GM12891 (cell line): Measurements from ENCODE around the gene DLGAP1.

Source experiments
- POLR2A ChIP-seq: IDR thresholded peaks from 2 replicates; pipeline ENCODE4 v1.6.1; 2011; ENCODE audit warnings: low read depth, low read length, control low read depth
- POLR2AphosphoS5 ChIP-seq: IDR thresholded peaks from 2 replicates; pipeline ENCODE4 v1.6.1; 2011; ENCODE audit warnings: low read depth, low read length, control low read depth
- SPI1 ChIP-seq: IDR thresholded peaks from 2 replicates; pipeline ENCODE4 v1.6.1; 2011; ENCODE audit warnings: low read depth, low read length, control low read depth
- TAF1 ChIP-seq: IDR thresholded peaks from 2 replicates; pipeline ENCODE4 v1.6.1; 2011; ENCODE audit warnings: low read depth, low read length, control low read depth

GRCh38 chr18:4264347-4264791 lies 190.7 kb downstream of the DLGAP1 start:
- TF ChIP-seq POLR2A: no peak
- no peak for TF ChIP-seq POLR2AphosphoS5
- no peak for TF ChIP-seq TAF1
- TF ChIP-seq SPI1: no peak
